Esophagus muscularis mucosa (tissue), 4 donors: ENCODE results near the gene PERP. TPM values are rescaled to one million over a fixed set of nuclear protein-coding genes. Genes with fewer than 3 reads are reported as not detected.

Experiments used
- DNase-seq: peaks from one replicate; pipeline ENCODE4 v3.0.0-alpha.2; 2017; ENCODE audit errors: extremely low spot score
- H3K27ac ChIP-seq, 4 donors: fragments of 200-600 bp; sonication (generic); replicated peaks in 1 of 4; 1 replicate in 3 of 4; 2 replicates in 1 of 4; pipeline ENCODE4 v1.5.1; 2016 to 2019; ENCODE audit warnings: mild to moderate bottlenecking in 1 of 4
- H3K27me3 ChIP-seq, 4 donors: fragments of 200-600 bp; sonication (generic); one replicate each; pipeline versions ENCODE4 v1.5.1 to v1.6.0; 2016 to 2019
- H3K36me3 ChIP-seq, 4 donors: fragments of 200-600 bp; sonication (generic); one replicate each; pipeline ENCODE4 v1.5.1; 2016 to 2019
- H3K4me1 ChIP-seq, 4 donors: fragments of 200-600 bp; sonication (generic); one replicate each; pipeline ENCODE4 v1.5.1; 2016 to 2019
- H3K4me3 ChIP-seq, 4 donors: fragments of 200-600 bp; sonication (generic); 1 replicate in 2 of 4; 2 replicates in 2 of 4; pipeline ENCODE4 v1.5.1; 2016 to 2019; ENCODE audit warnings: mild to moderate bottlenecking in 4 of 4, moderate library complexity in 1 of 4
- H3K9me3 ChIP-seq, 4 donors: fragments of 200-600 bp; sonication (generic); 1 replicate in 3 of 4; 2 replicates in 1 of 4; pipeline ENCODE4 v1.5.1; 2016 to 2019
- EP300 ChIP-seq: sonication (generic); formaldehyde crosslinking; IDR thresholded peaks from one replicate; pipeline ENCODE4 v1.6.1; 2017; ENCODE audit warnings: antibody characterized with exemption
- POLR2A ChIP-seq: fragments of 450-650 bp; IDR thresholded peaks from one replicate; pipeline ENCODE4 v1.6.1; 2017; ENCODE audit warnings: antibody characterized with exemption, moderate library complexity, mild to moderate bottlenecking, low read depth
- POLR2AphosphoS5 ChIP-seq, 2 donors: sonication (generic); formaldehyde crosslinking; IDR thresholded peaks; one replicate each; pipeline ENCODE4 v1.6.1; 2017; ENCODE audit warnings: antibody characterized with exemption in 2 of 2
- WGBS: methylation state at CpG from one replicate; pipeline ENCODE4 v1.1.5; 2018; 5-methylcytosine and 5-hydroxymethylcytosine counted together
- intact Hi-C: fragments of 100-400 bp; cut with DNase I; formaldehyde crosslinking; loops from one replicate; pipeline ENCODE4 v1.15.1; 2023
- total RNA-seq, 4 donors: library from RNA; depleted of rRNA; stranded (reverse); fragments of >200 nt; gene quantifications; one replicate each; pipeline versions ENCODE4 v1.1.0 to v1.2.1, GENCODE V29; 2016
- TF ChIP-seq, protein P1 (sequence below), 3 experiments: fragments of 200-600 bp in 2 of 3; fragments of 450-650 bp in 1 of 3; sonication (generic) in 2 of 3; IDR thresholded peaks; one replicate each; pipeline ENCODE4 v1.5.1; 2017 to 2019; ENCODE audit warnings: antibody characterized with exemption in 3 of 3, mild to moderate bottlenecking in 2 of 3, moderate library complexity in 1 of 3

The PERP gene
- total RNA-seq, 4 donors from 2014 or later = 81.0 to 123 (median 83.9) TPM

DNA sequence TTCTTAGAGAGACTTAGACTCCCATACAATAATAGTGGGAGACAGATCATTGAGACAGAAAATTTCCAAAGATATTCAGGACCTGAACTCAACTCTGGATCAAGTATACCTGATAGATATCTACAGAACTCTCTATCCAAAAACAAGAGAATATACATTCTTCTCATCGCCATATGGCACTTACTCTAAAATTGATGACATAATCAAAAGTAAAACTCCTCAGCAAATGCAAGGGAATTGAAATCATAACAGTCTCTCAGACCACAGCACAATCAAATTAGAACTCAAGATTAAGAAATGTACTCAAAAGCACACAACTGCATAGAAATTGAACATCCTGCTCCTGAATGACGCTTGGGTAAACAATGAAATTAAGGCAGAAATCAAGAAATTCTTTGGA is 28.7 kb downstream of the PERP start:
- Histone ChIP-seq H3K4me1 (no peaks in the 10 kb centered on the region), H3K36me3 (no peaks in the 10 kb centered on the region), H3K9me3 (peaks cover 0 to 7% (median 2%) of the 10 kb centered on the region in 4 donors), H3K4me3 (no peak overlapping the region), H3K27ac (no peak overlapping the region), H3K27me3 (no peaks in the 10 kb centered on the region)
- no peak for TF ChIP-seq POLR2AphosphoS5 (IDR thresholded peaks at IDR 0.05)
- TF ChIP-seq EP300 = no peak
- TF ChIP-seq, protein P1, sequence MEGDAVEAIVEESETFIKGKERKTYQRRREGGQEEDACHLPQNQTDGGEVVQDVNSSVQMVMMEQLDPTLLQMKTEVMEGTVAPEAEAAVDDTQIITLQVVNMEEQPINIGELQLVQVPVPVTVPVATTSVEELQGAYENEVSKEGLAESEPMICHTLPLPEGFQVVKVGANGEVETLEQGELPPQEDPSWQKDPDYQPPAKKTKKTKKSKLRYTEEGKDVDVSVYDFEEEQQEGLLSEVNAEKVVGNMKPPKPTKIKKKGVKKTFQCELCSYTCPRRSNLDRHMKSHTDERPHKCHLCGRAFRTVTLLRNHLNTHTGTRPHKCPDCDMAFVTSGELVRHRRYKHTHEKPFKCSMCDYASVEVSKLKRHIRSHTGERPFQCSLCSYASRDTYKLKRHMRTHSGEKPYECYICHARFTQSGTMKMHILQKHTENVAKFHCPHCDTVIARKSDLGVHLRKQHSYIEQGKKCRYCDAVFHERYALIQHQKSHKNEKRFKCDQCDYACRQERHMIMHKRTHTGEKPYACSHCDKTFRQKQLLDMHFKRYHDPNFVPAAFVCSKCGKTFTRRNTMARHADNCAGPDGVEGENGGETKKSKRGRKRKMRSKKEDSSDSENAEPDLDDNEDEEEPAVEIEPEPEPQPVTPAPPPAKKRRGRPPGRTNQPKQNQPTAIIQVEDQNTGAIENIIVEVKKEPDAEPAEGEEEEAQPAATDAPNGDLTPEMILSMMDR (IDR thresholded peaks at IDR 0.05) = no peak
- no peak for TF ChIP-seq POLR2A
- WGBS = 87% methylated on average over 2 of the region's 2 CpGs
- DNase-seq = no peak
- intact Hi-C loops = no loop called here

DNA sequence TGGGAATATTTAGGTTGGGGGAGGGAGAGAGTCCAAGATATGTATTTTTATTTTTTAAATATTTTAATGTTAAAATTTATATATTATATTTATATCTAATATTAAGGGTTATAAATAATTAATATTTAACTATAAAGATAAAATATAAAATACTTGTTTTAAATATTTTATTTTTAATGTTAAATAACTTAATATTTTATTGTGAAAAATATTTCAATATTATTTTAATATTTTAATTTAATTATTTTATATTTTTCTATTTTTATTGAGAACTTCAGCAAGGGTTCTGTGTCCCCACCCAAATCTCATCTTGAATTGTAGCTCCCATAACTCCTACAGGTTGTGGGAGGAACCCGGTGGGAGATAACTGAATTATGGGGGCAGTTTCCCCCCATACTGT is 34.0 kb downstream of the PERP start:
- intact Hi-C loops = no loop called here
- DNase-seq = no peak
- Histone ChIP-seq H3K36me3 (no peaks in the 10 kb centered on the region), H3K27ac (no peak overlapping the region), H3K4me1 (no peaks in the 10 kb centered on the region), H3K27me3 (no peaks in the 10 kb centered on the region), H3K9me3 (peaks cover 0 to 7% (median 0%) of the 10 kb centered on the region in 4 donors), H3K4me3 (no peak overlapping the region)
- no peak for TF ChIP-seq POLR2A
- TF ChIP-seq, protein P1 (IDR thresholded peaks at IDR 0.05) = no peak
- no peak for TF ChIP-seq POLR2AphosphoS5 (IDR thresholded peaks at IDR 0.05)
- TF ChIP-seq EP300 = no peak
- 93% methylated on average over 1 of the region's 1 CpG for WGBS

DNA sequence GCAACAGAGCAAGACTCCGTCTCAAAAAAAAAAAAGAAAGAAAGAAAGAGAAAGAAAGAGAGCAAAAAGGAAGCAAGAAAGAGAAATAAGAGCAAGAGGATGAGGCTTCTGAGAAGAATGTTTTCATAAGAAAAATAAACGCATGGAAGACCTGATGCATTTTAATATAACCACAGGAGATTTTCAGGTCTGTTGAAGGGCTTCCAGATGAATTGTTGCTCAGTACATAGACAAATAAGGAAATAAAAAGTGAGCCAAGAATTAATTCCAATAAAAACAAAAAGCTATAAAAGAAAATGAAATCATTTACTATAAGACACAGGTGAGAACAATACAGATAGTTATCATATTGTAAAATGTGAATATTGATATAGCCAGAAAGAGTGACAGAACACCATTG is 43.5 kb downstream of the PERP start:
- intact Hi-C loops = no loop called here
- DNase-seq = no peak

DNA sequence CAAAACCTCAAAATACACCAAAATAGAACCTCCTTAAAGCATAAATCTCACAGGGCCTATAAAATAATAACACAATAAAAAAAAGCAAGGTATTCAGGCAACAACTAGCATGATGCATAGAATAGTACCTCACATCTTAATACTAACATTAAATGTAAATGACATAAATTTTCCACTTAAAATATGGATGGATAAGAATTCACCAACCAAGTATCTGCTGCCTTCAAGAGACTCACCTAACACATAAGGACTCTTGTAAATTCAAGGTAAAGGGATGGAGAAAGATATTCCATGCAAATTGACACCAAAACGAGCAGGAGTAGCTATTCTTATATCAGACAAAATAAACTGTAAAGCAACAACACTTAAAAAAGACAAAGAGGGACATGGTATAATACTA is 52.2 kb downstream of the PERP start:
- Histone ChIP-seq H3K4me1 (no peaks in the 10 kb centered on the region), H3K27me3 (no peaks in the 10 kb centered on the region), H3K36me3 (no peaks in the 10 kb centered on the region), H3K4me3 (no peak overlapping the region), H3K27ac (no peak overlapping the region), H3K9me3 (peaks cover 0 to 6% (median 2%) of the 10 kb centered on the region in 4 donors)
- DNase-seq = no peak
- WGBS = 74% methylated on average over 1 of the region's 1 CpG
- intact Hi-C loops = no loop called here
- TF ChIP-seq EP300 (no peak), POLR2AphosphoS5 (IDR thresholded peaks at IDR 0.05) (no peak), POLR2A (no peak)
- TF ChIP-seq, protein P1 (IDR thresholded peaks at IDR 0.05) = no peak

More for the DNA sequence above, 43.5 kb downstream of the PERP start:
- no peak for TF ChIP-seq EP300
- TF ChIP-seq POLR2A = no peak
- H3K9me3 ChIP-seq = no peaks in the 10 kb centered on the region
- no peaks in the 10 kb centered on the region for H3K27me3 ChIP-seq
- no peaks in the 10 kb centered on the region for H3K4me1 ChIP-seq
- 88% methylated on average over 2 of the region's 2 CpGs for WGBS
- H3K36me3 ChIP-seq = no peaks in the 10 kb centered on the region
- H3K4me3 ChIP-seq = no peak overlapping the region
- H3K27ac ChIP-seq = no peak overlapping the region

DNA sequence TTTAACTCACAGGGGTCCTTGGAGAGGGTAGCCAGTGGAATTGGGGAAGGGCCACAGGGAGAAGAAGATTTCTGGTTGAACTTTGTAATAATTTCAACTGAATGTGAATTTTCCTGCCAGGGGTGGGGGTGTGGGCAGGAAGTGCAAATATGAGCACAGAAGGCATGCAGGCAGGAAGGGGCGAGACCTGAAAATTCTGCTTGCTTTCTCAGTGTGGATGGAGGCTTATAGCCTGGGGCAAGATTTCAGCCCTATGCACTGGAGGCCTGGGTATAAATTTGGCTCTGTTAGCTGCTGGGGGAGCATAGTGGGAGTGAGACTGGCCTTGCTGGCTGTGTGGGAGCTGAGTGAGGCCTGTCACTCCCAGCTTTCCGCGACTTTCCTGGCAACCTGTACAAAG is 54.4 kb downstream of the PERP start:
- Histone ChIP-seq H3K27me3 (no peaks in the 10 kb centered on the region), H3K27ac (no peak overlapping the region), H3K9me3 (peaks cover 0 to 6% (median 2%) of the 10 kb centered on the region in 4 donors), H3K4me1 (no peaks in the 10 kb centered on the region), H3K36me3 (no peaks in the 10 kb centered on the region), H3K4me3 (no peak overlapping the region)
- no peak for TF ChIP-seq POLR2AphosphoS5 (IDR thresholded peaks at IDR 0.05)
- TF ChIP-seq POLR2A = no peak
- no peak for TF ChIP-seq EP300
- intact Hi-C loops = no loop called here
- 89% methylated on average over 3 of the region's 3 CpGs for WGBS
- no peak for DNase-seq

DNA sequence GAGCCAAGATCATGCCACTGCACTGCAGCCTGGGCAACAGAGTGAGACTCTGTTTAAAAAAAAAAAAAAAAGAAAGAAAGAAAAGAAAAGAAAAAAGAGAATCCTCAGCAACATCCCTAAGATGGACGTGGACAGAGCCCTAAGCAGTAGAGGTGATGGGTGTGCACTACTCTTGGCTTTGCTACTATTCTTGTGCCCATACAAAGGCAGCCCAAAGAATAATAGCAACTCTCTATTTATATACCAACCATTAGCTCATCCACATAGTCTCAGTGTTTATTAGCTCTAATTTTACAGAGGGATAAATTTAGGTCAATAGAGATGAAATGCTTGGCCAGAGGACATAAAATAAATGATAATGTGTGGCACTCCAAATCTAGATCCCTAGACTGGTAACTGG is 62.2 kb downstream of the PERP start:
- Histone ChIP-seq H3K4me1 (peaks cover 0 to 5% (median 0%) of the 10 kb centered on the region in 4 donors), H3K9me3 (peaks cover 0 to 7% (median 3%) of the 10 kb centered on the region in 4 donors), H3K4me3 (no peak overlapping the region), H3K27ac (peak overlapping the region in 1 of 4 donors; percentile 46), H3K27me3 (no peaks in the 10 kb centered on the region), H3K36me3 (no peaks in the 10 kb centered on the region)
- TF ChIP-seq POLR2AphosphoS5 (IDR thresholded peaks at IDR 0.05) (no peak), EP300 (no peak), POLR2A (no peak)
- TF ChIP-seq, protein P1 (IDR thresholded peaks at IDR 0.05) = no peak
- 26% methylated on average over 1 of the region's 1 CpG for WGBS
- intact Hi-C loops = no loop called here
- no peak for DNase-seq
